ENCODE results near the gene RFTN1.

RFTN1 gene

DNA sequence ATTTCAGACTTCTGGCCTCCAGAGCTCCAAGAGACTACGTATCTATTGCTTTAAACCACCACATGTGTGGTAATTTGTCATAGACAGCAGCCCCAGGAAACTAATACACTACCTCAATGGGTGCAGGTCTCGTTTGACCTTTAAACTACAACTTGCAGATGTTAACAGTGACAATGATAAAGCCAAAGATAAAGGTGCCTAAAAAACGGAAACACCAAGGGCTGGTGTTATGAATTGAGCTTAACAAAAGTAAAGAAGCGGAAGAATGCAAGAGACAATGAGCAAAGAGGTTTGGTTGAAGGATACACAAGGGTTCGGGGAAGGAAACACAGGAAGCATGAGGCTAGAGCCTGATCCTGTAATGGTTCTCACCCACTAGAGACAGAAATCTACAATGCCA lies 50.8 kb downstream of the RFTN1 start:
- DNase-seq, result no peak

DNA sequence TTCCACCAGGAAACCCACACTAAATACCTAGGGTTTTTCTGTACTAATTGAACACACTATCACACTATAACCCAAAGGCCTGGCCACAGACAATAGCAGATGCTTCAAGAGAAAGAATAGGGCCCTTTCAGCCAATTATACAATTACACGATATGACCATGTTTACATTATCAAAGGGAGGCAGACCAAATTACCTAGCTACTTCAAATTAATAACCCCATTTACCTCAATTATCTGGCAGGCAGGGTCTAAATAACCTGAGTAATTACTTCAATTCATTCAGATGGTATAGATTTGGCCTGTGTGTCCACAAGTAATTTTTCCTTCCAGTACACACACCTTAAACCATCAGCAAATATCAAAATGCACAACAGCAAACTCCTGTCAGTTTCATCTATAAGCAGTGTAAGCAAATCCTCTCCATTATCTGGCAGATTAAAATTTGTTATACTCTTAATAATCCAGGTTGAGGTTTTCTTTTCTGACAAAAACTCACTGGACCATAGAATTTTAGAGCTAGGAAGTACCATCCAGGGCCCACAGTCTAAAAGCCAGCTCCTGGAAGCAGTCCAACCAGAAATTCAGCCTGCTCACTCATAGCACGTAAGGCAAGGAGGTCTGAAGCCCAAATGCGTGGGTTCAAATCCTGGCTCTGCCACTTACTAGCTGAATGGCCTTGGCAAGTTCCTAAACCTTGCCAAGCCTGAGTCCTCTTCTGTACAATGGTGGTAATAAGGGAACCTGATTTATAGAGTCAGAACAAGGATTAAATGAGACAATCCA lies 51.8 kb downstream of the RFTN1 start:
- DNase-seq, result no peak

DNA sequence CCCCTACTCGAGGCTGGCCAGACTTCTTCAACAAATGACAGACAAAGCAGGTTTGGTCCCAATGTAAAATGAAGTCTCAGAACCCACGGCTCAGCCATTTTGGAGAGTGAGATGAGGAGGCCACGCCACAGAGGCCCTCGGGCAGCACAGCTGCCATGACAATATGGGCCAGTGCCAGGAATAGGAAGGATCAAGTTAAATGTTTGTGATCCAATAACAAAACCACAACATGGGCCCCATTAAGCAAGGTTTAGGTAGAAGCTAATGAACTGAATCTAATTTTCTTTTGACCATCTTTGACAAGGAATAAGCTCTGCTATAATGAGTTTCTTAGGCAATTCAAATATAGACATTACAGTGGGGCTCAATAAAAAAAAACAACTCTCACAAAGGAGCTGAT lies 52.6 kb downstream of the RFTN1 start:
- no peak for DNase-seq

DNA sequence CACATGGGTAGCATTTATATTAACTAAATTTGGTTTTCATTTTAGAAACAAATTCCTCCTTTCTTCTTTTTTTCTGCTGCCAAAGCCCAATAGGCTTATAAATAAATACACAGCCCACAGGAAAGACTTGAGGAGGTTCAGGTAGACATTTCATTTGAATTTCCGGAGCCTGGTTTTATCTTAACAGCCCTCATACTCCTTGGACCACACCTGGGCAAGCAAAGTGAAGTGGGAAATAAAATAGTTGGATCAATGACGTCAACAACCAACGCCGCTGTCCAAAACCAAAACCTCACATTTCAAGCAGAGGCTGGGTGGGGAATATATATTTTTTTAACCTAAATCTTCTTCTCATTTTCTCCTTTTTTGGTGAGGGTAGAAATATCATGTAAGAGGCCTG lies 53.2 kb downstream of the RFTN1 start:
- no peak for DNase-seq

DNA sequence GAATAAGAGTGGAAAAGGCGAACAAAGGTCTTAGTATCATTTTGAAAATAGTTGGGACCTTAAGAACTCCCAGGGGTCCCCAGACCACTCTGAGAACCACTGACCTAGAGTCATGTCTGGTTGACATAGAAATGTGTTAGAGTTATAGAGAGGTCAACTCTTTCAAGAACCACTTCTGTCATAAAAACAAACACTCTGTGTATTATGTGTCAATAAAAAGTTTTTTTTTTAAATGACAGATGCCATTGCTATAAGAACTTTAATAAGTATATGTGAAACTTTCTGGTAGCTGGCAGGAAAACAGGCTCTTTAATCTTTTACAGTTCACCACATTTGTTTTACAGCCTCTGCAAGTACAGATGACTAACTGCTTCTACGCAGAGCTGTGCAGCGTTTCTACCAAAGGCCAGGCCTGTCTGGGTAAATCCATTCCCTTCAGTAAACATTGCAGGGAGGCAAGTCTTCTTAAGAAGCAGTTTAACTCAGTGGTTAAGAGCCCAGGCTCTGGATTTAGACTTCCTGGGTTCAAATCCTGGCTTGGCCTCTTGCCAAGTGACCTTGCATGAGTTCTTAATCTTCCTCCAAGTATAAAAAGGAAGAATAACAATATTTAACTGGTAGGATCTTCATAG lies 56.6 kb downstream of the RFTN1 start:
- no peak for DNase-seq

DNA sequence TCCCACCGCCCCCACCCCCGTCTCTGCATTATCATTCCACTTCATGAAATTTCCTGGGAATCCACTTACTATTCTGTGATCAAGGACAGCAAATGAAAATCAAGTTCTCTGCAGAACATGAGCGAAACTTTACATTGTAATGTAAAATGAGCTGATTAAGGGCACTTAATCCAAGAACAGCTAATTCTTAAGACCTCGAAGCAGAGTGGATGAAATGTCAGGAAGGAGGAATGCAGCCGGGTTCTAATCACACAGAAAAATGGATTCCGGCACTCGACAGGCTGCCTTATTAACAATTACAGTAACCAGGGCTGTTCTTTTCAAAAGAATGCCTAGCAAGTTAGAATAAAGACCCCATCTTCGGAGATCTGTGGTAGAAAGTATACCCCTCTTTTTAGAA lies 57.5 kb downstream of the RFTN1 start:
- DNase-seq, result no peak

DNA sequence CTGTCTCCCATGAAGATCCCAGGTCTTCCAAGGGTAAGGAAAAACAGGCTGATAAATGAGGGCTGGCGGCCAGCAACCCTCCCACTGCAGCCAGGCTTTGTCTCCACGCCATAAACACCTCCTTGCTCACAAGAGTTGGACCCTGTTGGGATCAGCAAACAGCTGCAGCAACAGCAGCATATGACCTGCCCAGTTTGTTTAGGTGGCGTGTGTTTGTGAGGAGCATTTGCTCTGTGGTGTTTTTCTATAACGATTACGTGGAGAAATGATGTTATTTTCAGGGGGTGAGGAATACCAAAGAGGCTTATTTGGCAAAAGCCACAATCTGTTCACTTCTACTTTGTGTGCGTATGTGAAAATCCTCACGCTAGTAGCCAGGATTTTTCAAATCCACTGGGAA lies 58.5 kb downstream of the RFTN1 start:
- no peak for DNase-seq

DNA sequence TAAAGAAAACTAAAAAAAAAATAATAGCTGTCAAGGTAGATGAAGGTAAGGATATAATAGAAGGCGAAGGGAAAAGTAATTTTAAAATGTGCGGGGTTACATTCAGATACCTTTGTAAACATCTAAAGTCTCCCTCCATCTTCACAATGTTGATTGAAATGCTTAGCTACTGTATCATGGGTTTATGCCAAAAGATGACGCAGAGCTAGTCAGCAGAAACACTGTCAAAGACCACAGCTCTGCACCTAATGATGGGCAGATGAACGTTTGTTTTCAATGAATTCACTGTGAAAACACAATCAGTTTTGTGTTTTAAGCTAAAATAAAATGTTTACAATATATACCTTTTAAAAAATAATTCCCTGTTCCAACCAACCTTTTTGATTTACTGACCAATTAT lies 61.2 kb downstream of the RFTN1 start:
- no peak for DNase-seq

DNA sequence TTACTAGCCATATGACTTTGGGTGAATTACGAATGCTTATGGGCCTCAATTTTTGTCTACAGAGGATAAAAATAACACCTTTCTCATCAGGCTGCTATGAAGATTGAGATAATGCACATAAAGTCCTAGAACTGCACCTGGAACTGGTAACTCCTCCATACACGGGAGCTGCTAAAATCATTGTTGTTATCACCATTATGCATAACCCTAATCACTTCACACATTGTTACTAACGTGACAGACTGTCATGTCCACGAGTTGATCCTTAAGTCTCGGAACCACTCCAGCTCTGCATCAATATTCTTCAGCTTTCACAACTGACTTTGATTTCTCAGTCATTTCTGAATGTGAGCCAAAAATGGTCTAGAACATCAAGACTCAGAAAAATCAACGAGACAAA lies 64.1 kb downstream of the RFTN1 start:
- no peak for DNase-seq

DNA sequence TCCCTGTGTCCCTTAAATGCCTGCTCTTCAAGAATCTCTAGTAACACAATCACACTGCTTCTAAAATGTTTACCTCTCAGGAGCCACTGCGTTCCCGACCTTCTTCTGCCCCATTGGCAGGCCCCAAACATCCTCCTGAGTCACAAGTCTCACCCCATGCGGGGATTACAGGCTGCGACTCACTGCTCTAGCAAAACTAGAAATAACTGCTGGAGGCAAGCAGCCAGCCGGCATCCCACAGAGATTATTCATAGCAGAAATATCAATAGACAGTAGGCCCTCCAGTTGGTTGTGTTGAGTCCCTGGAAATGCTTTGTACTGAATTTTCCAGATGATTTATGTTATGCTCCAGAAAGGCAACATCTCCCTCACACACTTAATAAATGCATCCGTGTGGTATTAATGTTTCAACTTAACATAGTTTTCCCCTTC lies 64.8 kb downstream of the RFTN1 start:
- no peak for DNase-seq

DNA sequence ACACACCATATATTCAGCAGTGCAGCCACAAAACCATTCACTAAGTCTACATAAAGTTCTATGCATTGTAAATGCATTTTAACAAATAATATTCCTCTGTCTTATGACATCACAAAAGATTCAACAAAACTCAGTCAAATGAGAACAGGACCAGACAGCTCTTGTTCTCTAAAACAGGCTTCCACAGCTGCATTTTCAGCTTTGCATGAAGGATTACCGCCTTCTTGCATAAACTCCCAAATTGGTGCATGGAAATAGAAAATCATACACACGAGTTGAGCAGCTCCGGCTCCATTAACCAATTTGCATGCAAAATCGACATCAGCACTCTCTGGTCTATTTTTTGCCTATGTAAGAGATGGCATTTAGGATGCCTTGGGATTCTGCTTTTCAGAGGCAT lies 66.4 kb downstream of the RFTN1 start:
- DNase-seq, result no peak

DNA sequence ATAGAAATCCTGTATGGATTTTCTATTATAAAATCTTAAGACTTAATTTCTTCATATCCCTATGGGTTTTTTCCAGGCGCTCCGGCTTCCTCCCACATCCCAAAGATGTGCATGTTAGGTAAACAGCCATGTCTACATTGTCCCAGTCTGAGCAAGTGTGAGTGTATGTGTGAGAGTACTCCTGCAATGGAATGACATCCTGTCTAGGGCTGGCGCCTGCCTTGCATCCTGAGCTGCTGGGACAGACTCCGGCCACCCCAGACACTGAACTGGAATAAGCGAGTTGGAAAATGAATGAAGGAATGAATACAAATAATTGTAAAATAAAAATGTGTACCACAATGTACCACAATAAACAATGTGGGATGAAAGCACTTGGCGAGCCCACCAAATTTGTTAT lies 69.2 kb downstream of the RFTN1 start:
- DNase-seq, result no peak

DNA sequence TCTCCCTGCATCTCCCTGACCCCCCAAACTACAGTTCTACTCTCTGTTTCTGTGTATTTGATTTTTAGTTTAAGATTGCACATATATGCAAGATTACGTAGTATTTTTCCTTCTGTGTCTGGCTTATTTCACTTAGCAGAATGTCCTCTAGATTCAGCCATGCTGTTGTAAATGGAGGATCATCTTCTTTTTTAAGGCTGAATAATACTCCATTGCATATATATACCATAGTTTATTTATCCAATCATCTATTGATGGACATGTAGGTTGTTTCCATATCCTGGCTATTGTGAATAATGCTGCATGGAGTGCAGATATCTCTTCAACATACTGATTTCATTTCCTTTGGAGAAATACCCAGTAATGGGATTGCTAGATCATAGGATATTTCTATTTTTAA lies 70.8 kb downstream of the RFTN1 start:
- no peak for DNase-seq

DNA sequence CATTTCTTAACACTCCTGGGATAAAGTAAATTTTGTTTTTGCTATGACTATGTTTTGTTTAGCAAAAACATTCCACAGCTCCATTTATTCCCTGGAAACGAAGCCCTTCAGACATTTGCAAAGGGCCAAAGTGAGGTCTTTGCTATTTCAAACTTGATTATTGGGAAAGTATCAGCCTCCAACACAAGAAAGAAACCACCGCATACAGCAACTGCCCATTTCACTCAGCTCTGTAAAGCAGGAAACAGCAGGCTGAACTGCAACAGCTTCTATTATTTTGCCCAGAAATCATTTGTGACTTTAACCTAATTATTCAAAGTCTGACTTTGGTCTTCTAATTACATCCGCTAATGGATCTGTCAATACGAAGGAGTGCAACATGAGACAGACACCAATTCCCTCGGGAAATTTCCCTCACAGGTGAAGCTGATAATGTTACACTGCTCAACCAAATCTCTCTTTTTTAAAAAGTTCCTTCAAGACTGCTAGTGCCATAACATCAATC lies 72.1 kb downstream of the RFTN1 start:
- DNase-seq, result no peak

DNA sequence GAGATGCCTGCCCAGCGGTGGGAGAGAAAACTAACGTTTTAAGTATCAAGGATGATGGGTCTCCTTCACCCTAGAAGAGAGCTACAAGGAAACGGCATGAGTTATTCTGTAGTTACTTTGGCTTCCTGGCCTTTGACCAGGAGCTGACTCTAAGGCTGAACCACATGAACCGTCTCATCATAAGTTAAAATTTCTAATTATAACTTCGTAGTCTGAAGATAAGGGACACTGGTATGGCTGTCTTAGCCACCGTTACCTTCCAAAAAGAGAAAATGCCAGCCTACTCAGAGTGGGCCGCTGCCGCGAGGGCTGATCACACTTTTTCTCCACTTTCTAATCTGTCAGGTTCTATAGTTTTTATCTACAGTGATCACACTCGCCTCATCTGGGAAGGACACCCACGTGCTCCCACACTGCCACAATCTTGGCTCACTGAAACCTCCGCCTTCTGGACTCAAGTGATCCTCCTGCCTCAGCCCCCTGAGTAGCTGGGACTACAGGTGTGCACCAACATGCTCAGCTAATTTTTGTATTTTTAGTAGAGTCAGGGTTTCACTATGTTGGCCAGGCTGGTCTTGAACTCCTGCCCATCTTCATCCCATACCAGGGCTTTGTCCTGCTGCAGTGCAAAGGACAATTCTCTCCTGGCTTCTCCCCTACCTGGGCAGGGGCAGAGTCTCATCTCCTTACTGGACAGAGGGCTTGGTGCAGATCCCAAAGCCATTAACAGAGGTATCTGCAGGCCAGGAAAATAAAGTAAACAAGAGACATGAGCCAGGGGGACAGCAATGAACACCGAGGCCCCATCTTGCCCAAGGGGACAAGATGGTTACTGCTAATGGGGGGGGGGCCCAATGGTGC lies 73.4 kb downstream of the RFTN1 start:
- no peak for DNase-seq

DNA sequence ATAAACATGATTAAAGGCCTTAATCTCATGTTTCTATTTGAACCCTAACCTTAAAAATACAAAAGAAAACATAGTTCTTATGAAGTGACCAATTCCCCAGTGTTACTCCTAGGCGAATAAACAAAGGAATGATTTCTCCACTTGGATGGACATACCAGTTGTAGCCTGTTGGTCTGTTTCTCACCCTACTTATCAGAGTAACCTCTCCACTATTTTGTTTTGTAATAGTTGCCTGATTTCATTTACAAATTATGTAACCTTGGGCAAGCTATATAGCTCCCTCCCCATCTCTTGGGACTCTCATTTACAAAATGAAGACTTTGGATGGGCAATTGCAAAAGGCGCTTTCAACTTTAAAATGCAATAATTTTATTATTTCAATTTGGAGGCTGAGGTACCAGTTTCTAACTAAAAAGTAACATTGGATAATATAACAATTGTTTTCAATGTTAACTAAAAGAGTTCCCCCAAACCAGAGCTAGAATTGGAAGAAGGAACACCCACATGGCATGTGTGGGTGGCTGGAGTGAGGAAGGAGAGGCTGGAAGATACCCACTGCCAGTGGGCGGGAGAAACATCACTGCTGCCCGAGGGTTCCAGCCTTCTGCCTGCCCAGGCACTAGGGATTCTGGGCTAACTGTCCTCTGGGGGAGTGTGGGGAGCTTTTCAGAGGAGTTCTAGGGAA lies 74.2 kb downstream of the RFTN1 start:
- DNase-seq, result no peak

DNA sequence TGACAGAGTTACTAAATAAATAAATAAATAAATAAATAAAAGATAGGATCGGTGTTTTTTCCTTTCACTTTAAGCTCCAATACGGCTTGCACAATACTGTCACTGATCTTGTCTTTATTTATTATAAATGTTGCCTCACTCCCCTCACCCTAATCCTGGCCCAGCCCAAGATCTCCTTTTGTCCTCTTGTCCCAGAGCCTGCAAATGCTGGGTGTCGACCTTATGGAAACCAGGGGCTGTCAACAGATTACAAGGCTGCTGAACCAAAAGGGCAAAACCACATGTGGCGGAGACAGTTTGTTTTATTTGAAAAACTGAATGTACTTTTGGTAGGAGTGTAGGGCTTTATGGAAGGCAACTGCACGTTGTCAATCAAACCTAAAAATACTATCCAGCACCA lies 75.9 kb downstream of the RFTN1 start:
- DNase-seq, result no peak

DNA sequence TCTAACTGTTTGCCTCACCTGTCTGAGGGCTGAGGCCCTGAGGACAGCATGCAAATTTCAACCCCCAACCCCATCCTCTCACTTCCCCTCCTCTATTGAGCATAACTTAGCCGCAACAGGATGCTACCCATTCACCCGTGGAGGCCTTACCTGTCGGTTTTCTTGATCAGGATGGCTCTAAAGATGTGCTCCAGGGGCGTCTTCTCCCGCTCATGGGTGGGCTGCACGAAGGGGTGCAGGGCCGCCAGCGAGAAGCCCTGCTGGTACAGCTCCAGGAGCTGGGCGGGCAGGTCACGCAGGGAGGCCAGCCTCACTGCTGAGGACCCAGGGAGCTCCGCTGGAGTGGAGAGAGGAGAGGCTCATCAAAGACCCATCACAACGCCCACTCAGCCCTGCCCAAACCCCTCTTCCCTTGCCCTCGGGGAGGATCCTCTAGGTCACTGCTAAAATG lies 79.8 kb downstream of the RFTN1 start:
- DNase-seq, result no peak

DNA sequence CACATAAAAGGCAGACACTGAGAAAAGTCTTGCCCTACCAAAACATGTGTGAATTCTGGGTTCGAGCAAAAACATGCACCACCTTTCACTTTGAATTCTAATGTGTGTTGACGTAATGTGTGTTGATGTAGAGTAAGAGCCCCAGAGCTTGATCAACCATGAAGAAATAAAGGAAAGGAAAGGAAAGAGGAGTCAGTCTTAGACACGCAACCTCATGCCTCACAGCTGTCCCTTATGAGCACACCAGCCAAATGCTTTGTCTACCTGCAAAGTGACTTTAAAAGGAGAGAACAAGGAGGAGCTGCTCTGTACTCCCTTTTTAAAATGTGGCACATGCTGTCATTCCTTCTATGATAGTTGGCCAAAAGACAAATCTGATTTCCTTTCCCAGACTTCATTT lies 80.8 kb downstream of the RFTN1 start:
- no peak for DNase-seq

DNA sequence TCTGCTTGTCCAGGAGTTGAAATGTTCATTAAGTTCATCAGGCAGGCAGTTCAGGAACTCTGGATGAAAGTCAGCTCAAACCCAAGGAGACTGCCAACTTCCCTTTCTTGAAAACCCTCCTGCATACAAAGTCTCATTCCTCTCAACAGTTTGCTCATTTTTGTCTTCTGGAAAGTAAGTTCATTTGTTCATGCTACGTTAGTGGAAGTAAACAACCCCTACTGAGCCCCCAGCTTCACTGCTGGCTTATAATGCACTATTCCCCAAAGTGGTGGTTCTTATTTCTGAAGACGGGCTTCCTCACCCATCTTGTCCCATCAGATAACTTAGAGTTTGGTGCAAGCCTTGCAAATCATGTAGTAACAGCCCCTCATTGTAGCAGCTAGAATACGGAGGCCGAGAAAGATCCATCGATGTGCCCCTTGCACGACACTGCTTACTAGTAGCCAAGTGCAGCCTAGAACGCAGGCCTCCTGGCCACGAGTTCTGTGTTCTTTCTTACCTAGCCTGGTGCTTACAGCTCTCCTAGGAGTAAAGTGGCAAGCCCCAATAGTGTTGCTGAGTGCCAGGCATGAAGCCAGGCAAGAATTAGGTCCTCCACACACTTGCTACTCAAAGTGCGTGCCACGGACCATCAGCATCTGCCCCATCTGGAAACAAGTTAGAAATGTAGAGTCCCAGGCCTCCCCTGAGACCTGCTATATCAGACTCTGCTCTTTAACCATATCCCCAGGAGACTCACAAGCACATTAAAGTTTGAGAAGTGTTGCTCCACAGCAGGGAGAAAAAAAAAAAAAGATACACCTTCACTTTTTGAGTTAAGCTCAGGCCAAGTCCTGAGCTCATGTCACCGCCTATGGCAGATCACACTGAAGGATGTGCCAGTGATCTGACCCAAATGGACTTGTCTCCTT lies 82.5 kb downstream of the RFTN1 start:
- no peak for DNase-seq

DNA sequence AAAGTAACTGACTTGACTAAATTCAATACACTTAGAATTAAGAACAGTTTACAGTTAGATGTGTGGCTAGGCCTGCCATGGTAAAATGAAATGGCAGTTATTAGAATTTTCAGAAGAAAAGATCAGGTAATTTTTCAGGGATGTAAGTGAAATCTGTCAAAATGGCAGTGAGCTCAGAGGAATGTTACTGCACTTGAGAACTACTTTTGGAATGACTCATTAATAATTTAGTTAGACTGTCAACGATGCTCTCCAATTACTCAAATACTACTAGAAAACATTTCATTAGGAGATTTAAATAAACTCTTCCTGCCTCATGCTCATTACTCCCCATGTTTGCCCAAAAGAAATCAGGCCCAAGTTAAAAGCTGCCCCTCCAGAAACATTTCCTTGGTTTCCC lies 84.4 kb downstream of the RFTN1 start:
- DNase-seq, result no peak

DNA sequence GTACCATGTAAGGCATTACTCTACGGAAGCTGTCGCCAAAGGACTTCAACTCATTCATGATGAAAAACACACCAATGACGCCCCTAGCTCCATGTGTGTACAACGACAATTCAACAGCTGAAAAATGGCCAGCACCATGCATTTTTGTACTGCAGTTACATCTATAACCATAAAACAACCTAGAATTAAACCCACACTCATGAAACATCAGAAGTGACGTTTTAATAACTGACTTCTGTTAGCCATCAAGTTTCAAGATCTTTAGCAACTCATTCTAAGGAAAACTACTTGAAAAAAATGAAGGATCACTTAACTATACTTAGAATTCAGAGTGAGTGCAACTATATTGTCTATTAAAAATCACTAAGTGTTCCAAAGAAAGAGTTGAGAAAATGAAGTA lies 84.9 kb downstream of the RFTN1 start:
- DNase-seq, result no peak
